K562 (cell line): ENCODE measurements around the gene IARS1.
A peak's percentile ranks its signal among the peaks of the same experiment; 100 is the strongest.

ENCODE experiments used
- C11orf30 ChIP-seq: fragments of 450-650 bp; IDR thresholded peaks from 2 replicates; pipeline ENCODE4 v1.6.1; 2016; ENCODE audit warnings: low read depth, mild to moderate bottlenecking
- CTCF ChIP-seq, 3 experiments: IDR thresholded peaks in 2 of 3; conservative IDR thresholded peaks in 1 of 3; 2 replicates each; pipeline ENCODE4 v1.5.1; 2011 to 2012; ENCODE audit warnings: low read length in 3 of 3, mild to moderate bottlenecking in 3 of 3, control low read depth in 2 of 3, improper control_type of control experiment in 1 of 3, inconsistent platforms in 1 of 3, low read depth in 1 of 3, mixed read lengths in 1 of 3, moderate library complexity in 1 of 3; ENCODE audit not compliant: insufficient read depth in 2 of 3
- HMG20A ChIP-seq: fragments of 450-650 bp; formaldehyde crosslinking; conservative IDR thresholded peaks from 2 replicates; pipeline ENCODE4 v1.4.0; 2020; ENCODE audit warnings: mild to moderate bottlenecking, mixed read lengths
- JUND ChIP-seq, 2 experiments: IDR thresholded peaks; 2 replicates in 1 of 2; 3 replicates in 1 of 2; pipeline ENCODE4 v1.6.1; 2011; ENCODE audit warnings: borderline replicate concordance in 2 of 2, low read depth in 2 of 2, low read length in 2 of 2, improper control_type of control experiment in 1 of 2, missing biosample characterization in 1 of 2, missing genetic modification characterization in 1 of 2, missing genetic modification reagents in 1 of 2
- MLLT1 ChIP-seq, 2 experiments: fragments of 450-650 bp; IDR thresholded peaks; 2 replicates each; pipeline ENCODE4 v1.6.1; 2016
- NFYB ChIP-seq: IDR thresholded peaks from 2 replicates; pipeline ENCODE4 v1.6.1; 2011; ENCODE audit warnings: mild to moderate bottlenecking, moderate library complexity; ENCODE audit not compliant: insufficient read length; ENCODE audit errors: extremely low read depth
- NRF1 ChIP-seq, 2 experiments: fragments of 450-650 bp; IDR thresholded peaks in 1 of 2; conservative IDR thresholded peaks in 1 of 2; 2 replicates each; pipeline ENCODE4 v1.6.1; 2014; ENCODE audit warnings: mild to moderate bottlenecking in 2 of 2
- PATZ1 ChIP-seq: fragments of 250-450 bp; sonication (Bioruptor Pico); IDR thresholded peaks from 2 replicates; pipeline ENCODE4 v1.5.0; 2020; ENCODE audit warnings: mild to moderate bottlenecking, borderline replicate concordance
- POLR2A ChIP-seq: fragments of 450-650 bp; conservative IDR thresholded peaks from 2 replicates; pipeline ENCODE4 v1.6.1; 2016
- SAFB2 ChIP-seq: fragments of 200-400 bp; formaldehyde crosslinking; IDR thresholded peaks from 2 replicates; pipeline ENCODE4 v1.6.1; 2018; ENCODE audit warnings: borderline replicate concordance, low read length, low read depth, moderate library complexity; ENCODE audit not compliant: severe bottlenecking
- SIN3A ChIP-seq, 2 experiments: fragments of 150-350 bp in 1 of 2; IDR thresholded peaks; 2 replicates each; pipeline ENCODE4 v1.6.1; 2011 to 2016; ENCODE audit warnings: borderline replicate concordance in 2 of 2, low read depth in 2 of 2, low read length in 2 of 2, mild to moderate bottlenecking in 2 of 2, moderate library complexity in 2 of 2; ENCODE audit not compliant: control insufficient read depth in 1 of 2
- SMAD3 ChIP-seq: fragments of 450-650 bp; formaldehyde crosslinking; conservative IDR thresholded peaks from 2 replicates; pipeline ENCODE4 v1.4.0; 2020; ENCODE audit warnings: mild to moderate bottlenecking
- TF ChIP-seq, protein P1 (sequence below): fragments of 250-450 bp; sonication (Bioruptor Pico); IDR thresholded peaks from 2 replicates; pipeline ENCODE4 v1.5.0; 2021; ENCODE audit warnings: mild to moderate bottlenecking, moderate library complexity

- TF ChIP-seq C11orf30 (no peak), JUND (IDR thresholded peaks at IDR 0.05; ENCODE audit: borderline replicate concordance, low read depth, low read length) (no peak), JUND (tag; IDR thresholded peaks at IDR 0.05; ENCODE audit: borderline replicate concordance, low read depth, low read length) (no peak), SAFB2 (no peak), NFYB (no peak), PATZ1 (CRISPR knock-in tag) (no peak), SMAD3 (CRISPR knock-in tag) (no peak), CTCF (IDR thresholded peaks at IDR 0.05 in 2 of 3, conservative IDR thresholded peaks at IDR 0.05 in 1 of 3; ENCODE audit: insufficient read depth in 2 of 3, low read depth in 1 of 3, low read length in 3 of 3) (no peak), HMG20A (no peak), POLR2A (peak; percentile 12; the same call in 1 of the 2 replicates), NRF1 (conservative IDR thresholded peaks at IDR 0.05 in 1 of 2, IDR thresholded peaks at IDR 0.05 in 1 of 2) (no peak; a peak in 3 of 4 replicates), MLLT1 (IDR thresholded peaks at IDR 0.05) (peak in 1 of 2 experiments; percentile 61; a peak in 1 of 4 replicates), SIN3A (IDR thresholded peaks at IDR 0.05; ENCODE audit: borderline replicate concordance in 2 of 2, control insufficient read depth in 1 of 2, low read depth in 2 of 2, low read length in 2 of 2) (no peak)
- TF ChIP-seq, protein P1, sequence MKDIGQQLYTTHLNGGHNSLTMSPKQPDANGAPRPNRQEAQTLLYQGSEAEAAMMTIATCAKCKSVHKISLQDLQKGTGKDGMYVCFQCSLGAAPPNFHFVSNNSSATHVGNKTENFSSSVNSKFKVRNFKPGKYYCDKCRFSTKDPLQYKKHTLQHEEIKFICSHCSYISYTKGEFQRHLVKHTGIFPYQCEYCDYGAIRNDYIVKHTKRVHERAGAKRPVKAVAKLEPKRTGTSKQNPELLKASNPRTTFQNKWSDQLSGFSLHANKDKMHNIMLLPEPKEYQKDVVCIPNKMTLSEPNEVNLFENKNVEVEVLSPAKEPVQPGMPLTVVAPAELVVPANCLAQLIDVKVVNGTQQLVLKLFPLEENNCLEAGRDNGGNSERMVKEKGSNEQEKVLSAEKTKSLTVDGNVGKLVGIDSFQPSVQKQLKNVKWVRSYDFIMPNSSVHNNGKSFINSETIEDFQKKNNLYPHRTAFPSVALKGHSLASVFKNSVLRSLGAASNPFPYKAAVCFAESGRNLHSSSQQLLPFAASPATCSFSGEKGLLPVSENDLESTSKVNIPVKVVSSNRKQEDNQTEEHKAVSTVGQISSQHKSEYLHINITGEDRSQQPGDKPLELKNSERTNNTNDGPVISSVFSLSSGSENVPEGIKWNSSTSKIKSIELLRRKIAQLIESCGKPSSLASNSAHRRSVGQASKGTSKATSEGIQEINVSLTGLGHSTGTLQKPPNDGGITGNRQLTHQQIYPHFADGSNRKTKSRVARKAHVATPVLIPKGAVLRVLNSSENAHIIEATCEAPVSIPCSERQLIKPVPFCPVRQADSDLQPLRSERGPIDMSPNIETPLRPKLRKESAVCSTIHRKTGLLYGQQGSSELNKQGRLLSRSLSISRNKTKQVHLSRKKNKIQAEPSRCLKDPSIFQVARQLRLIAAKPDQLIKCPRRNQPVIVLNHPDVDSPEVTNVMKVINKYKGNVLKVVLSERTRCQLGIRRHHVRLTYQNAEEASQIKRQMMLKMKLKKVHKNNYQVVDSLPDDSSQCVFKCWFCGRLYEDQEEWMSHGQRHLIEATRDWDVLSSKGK, result no peak
These were observed 32.5 kb upstream of the IARS1 start for GRCh38 chr9:92325991-92326500.
